Suppressor macrophage (primary cell): ENCODE results near the gene DNAJA3.

Experiments
- DNase-seq, 4 experiments: peaks; one replicate each; pipeline ENCODE4 v3.0.0-alpha.2; 2020 to 2022
- total RNA-seq, 17 experiments: gene quantifications; one replicate each; lab custom pipeline; 2026; ENCODE audit warnings: mixed read lengths in 6 of 17, inconsistent platforms in 3 of 17; lab: John Stamatoyannopoulos, UW

DNAJA3 gene
- total RNA-seq, result 9.4 to 60.4 (median 33.6) reads per million in 17 experiments

- peak; percentile 97 to 99 (median 98) for DNase-seq
Measured at GRCh38 chr16:4425378-4426020, at the start of gene DNAJA3. Gene DNAJA3, plus strand, starts transcription at chr16:4425868. Its CDS starts 14 bp downstream, at chr16:4425882.

- no peak for DNase-seq
Measured at GRCh38 chr16:4376126-4376892, 49.4 kb upstream of the DNAJA3 start.

GRCh38 chr16:4376893-4377572 is 48.6 kb upstream of the DNAJA3 start:
- no peak for DNase-seq

- DNase-seq, result no peak
Measured at GRCh38 chr16:4377573-4378154, 48.0 kb upstream of the DNAJA3 start.

GRCh38 chr16:4378161-4378666 is 47.5 kb upstream of the DNAJA3 start:
- no peak for DNase-seq

GRCh38 chr16:4378999-4379690 is 46.5 kb upstream of the DNAJA3 start:
- DNase-seq, result no peak

- no peak for DNase-seq
Measured at GRCh38 chr16:4380119-4381063, 45.3 kb upstream of the DNAJA3 start.

- no peak for DNase-seq
Measured at GRCh38 chr16:4381072-4381934, 44.4 kb upstream of the DNAJA3 start.

GRCh38 chr16:4381935-4382794 is 43.5 kb upstream of the DNAJA3 start:
- no peak for DNase-seq

- DNase-seq, result no peak
Measured at GRCh38 chr16:4382795-4383357, 42.8 kb upstream of the DNAJA3 start.

GRCh38 chr16:4383591-4384444 is 41.9 kb upstream of the DNAJA3 start:
- DNase-seq, result no peak

- DNase-seq, result no peak
Measured at GRCh38 chr16:4384509-4384942, 41.1 kb upstream of the DNAJA3 start.

GRCh38 chr16:4385066-4385788 is 40.4 kb upstream of the DNAJA3 start:
- DNase-seq, result no peak

GRCh38 chr16:4385789-4386450 is 39.7 kb upstream of the DNAJA3 start:
- no peak for DNase-seq

- DNase-seq, result no peak
Measured at GRCh38 chr16:4386451-4386805, 39.2 kb upstream of the DNAJA3 start.

- no peak for DNase-seq
Measured at GRCh38 chr16:4386951-4387565, 38.6 kb upstream of the DNAJA3 start.
